H9 (cell line): ENCODE results near the gene UBASH3A. TPM values are rescaled to one million over a fixed set of nuclear protein-coding genes. Genes with fewer than 3 reads are reported as not detected.
A peak's percentile ranks its signal among the peaks of the same experiment; 100 is the strongest.

Experiments used
- DNase-seq: peaks from one replicate; pipeline ENCODE4 v3.0.0-alpha.2; 2017
- H2AFZ ChIP-seq: one replicate; pipeline ENCODE4 v1.6.1; 2013; ENCODE audit warnings: mild to moderate bottlenecking, low read length, control low read depth, moderate library complexity
- H2AK5ac ChIP-seq: 2 replicates; pipeline ENCODE4 v1.6.1; 2013; ENCODE audit warnings: low read length, control low read depth, mixed read lengths; ENCODE audit not compliant: insufficient read length
- H2BK120ac ChIP-seq: one replicate; pipeline ENCODE4 v1.6.1; 2013; ENCODE audit warnings: low read depth, mild to moderate bottlenecking, low read length, control low read depth, inconsistent platforms; ENCODE audit not compliant: poor library complexity, severe bottlenecking
- H2BK12ac ChIP-seq: 2 replicates; pipeline ENCODE4 v1.6.1; 2013; ENCODE audit warnings: low read length, control low read depth, mixed read lengths, low read depth; ENCODE audit not compliant: insufficient read length
- H2BK15ac ChIP-seq: 2 replicates; pipeline ENCODE4 v1.6.1; 2013; ENCODE audit warnings: low read depth, low read length, control low read depth
- H2BK20ac ChIP-seq: one replicate; pipeline ENCODE4 v1.6.1; 2013; ENCODE audit warnings: low read depth, mild to moderate bottlenecking, low read length, control low read depth, inconsistent platforms; ENCODE audit not compliant: poor library complexity, severe bottlenecking
- H2BK5ac ChIP-seq: 2 replicates; pipeline ENCODE4 v1.6.1; 2013; ENCODE audit warnings: low read length, control low read depth, mixed read lengths; ENCODE audit not compliant: insufficient read length
- H3K14ac ChIP-seq: 2 replicates; pipeline ENCODE4 v1.6.1; 2013; ENCODE audit warnings: low read length, control low read depth; ENCODE audit not compliant: insufficient read depth
- H3K18ac ChIP-seq: 2 replicates; pipeline ENCODE4 v1.6.1; 2013; ENCODE audit warnings: low read depth, mild to moderate bottlenecking, mixed read lengths, low read length, control low read depth; ENCODE audit not compliant: insufficient read length
- H3K23ac ChIP-seq: 2 replicates; pipeline ENCODE4 v1.6.1; 2013; ENCODE audit warnings: low read length, control low read depth, mixed read lengths, low read depth; ENCODE audit not compliant: insufficient read length
- H3K23me2 ChIP-seq: 2 replicates; pipeline ENCODE4 v1.6.1; 2013; ENCODE audit warnings: low read depth, mild to moderate bottlenecking, mixed read lengths, low read length, control low read depth; ENCODE audit not compliant: insufficient read length, poor library complexity, severe bottlenecking
- H3K27ac ChIP-seq: 2 replicates; pipeline ENCODE4 v1.5.1; 2013; ENCODE audit warnings: low read length, control low read depth, mixed read lengths, low read depth; ENCODE audit not compliant: insufficient read length
- H3K27me3 ChIP-seq: 2 replicates; pipeline ENCODE4 v1.6.1; 2013; ENCODE audit warnings: low read length, control low read depth, inconsistent platforms; ENCODE audit not compliant: insufficient read depth
- H3K4ac ChIP-seq: 2 replicates; pipeline ENCODE4 v1.6.1; 2013; ENCODE audit warnings: low read depth, mild to moderate bottlenecking, control low read depth, inconsistent platforms, low read length, moderate library complexity
- H3K4me1 ChIP-seq: 2 replicates; pipeline ENCODE4 v1.6.1; 2013; ENCODE audit warnings: low read length, control low read depth, inconsistent platforms; ENCODE audit not compliant: insufficient read depth
- H3K4me2 ChIP-seq: 2 replicates; pipeline ENCODE4 v1.6.1; 2013; ENCODE audit warnings: low read length, control low read depth, mixed read lengths; ENCODE audit not compliant: insufficient read length, insufficient read depth
- H3K56ac ChIP-seq: 2 replicates; pipeline ENCODE4 v1.6.1; 2013; ENCODE audit warnings: low read depth, mild to moderate bottlenecking, mixed read lengths, low read length, control low read depth; ENCODE audit not compliant: insufficient read length
- H3K79me1 ChIP-seq: 2 replicates; pipeline ENCODE4 v1.6.1; 2013; ENCODE audit warnings: low read depth, mild to moderate bottlenecking, moderate library complexity, low read length, control low read depth, inconsistent platforms; ENCODE audit not compliant: insufficient read depth, poor library complexity, severe bottlenecking
- H3K79me2 ChIP-seq: 2 replicates; pipeline ENCODE4 v1.6.1; 2013; ENCODE audit warnings: low read length, control low read depth, inconsistent platforms; ENCODE audit not compliant: insufficient read depth
- H3K9ac ChIP-seq: 2 replicates; pipeline ENCODE4 v1.6.1; 2013; ENCODE audit warnings: low read length, control low read depth, mixed read lengths; ENCODE audit not compliant: insufficient read length; ENCODE audit errors: extremely low read depth
- H3K9me3 ChIP-seq: one replicate; pipeline ENCODE4 v1.6.1; 2013; ENCODE audit warnings: low read depth, low read length, inconsistent platforms; ENCODE audit not compliant: control insufficient read depth
- H3T11ph ChIP-seq: one replicate; pipeline ENCODE4 v1.6.1; 2013; ENCODE audit warnings: mild to moderate bottlenecking, low read length, control low read depth, inconsistent platforms
- H4K20me1 ChIP-seq: one replicate; pipeline ENCODE4 v1.6.1; 2013; ENCODE audit not compliant: control insufficient read depth, insufficient read length, insufficient read depth
- H4K5ac ChIP-seq: 2 replicates; pipeline ENCODE4 v1.6.1; 2013; ENCODE audit warnings: low read depth, mild to moderate bottlenecking, mixed read lengths, low read length, control low read depth; ENCODE audit not compliant: insufficient read length
- H4K8ac ChIP-seq: replicated peaks from 2 replicates; pipeline ENCODE4 v1.6.1; 2013; ENCODE audit warnings: low read length, control low read depth, mixed read lengths, low read depth; ENCODE audit not compliant: insufficient read length
- H4K91ac ChIP-seq: 2 replicates; pipeline ENCODE4 v1.6.1; 2013; ENCODE audit warnings: low read depth, mild to moderate bottlenecking, moderate library complexity, mixed read lengths, low read length, control low read depth; ENCODE audit not compliant: insufficient read length
- H3K27ac Mint-ChIP-seq, 3 experiments: 2 replicates in 2 of 3; 3 replicates in 1 of 3; pipeline ENCODE4 v1.8.0; 2020 to 2021; ENCODE audit warnings: mixed read lengths in 3 of 3, mild to moderate bottlenecking in 1 of 3, moderate library complexity in 1 of 3
- H3K27me3 Mint-ChIP-seq: 2 replicates; pipeline ENCODE4 v1.8.0; 2021; ENCODE audit warnings: low read depth, mild to moderate bottlenecking, moderate library complexity, mixed read lengths
- H3K36me3 Mint-ChIP-seq, 3 experiments: 2 replicates in 2 of 3; 3 replicates in 1 of 3; pipeline ENCODE4 v1.8.0; 2020 to 2021; ENCODE audit warnings: low read depth in 3 of 3, mixed read lengths in 3 of 3; ENCODE audit not compliant: insufficient read depth in 1 of 3
- H3K4me1 Mint-ChIP-seq, 2 experiments: 2 replicates each; pipeline ENCODE4 v1.8.0; 2020; ENCODE audit warnings: mixed read lengths in 2 of 2
- H3K4me3 Mint-ChIP-seq, 2 experiments: 2 replicates in 1 of 2; 3 replicates in 1 of 2; pipeline ENCODE4 v1.8.0; 2020 to 2021; ENCODE audit warnings: mild to moderate bottlenecking in 2 of 2, mixed read lengths in 2 of 2, moderate library complexity in 1 of 2
- H3K9me3 Mint-ChIP-seq, 2 experiments: 2 replicates in 1 of 2; 3 replicates in 1 of 2; pipeline ENCODE4 v1.8.0; 2020; ENCODE audit warnings: mild to moderate bottlenecking in 2 of 2, mixed read lengths in 2 of 2, moderate library complexity in 1 of 2
- CTCF ChIP-seq: fragments of 200-600 bp; sonication (generic); conservative IDR thresholded peaks from 3 replicates; pipeline ENCODE4 v1.8.0; 2021; ENCODE audit warnings: antibody characterized with exemption, mild to moderate bottlenecking
- WGBS: extraction: QIAGEN DNeasy Blood & Tissue Kit; methylation state at CpG from one replicate; pipeline ENCODE4 v1.1.7; 2013; ENCODE audit warnings: missing lambda C conversion rate, low lambda C conversion rate, mixed read lengths; ENCODE audit not compliant: insufficient read length; ENCODE audit errors: extremely low coverage; 5-methylcytosine and 5-hydroxymethylcytosine counted together
- total RNA-seq: library from RNA; stranded (reverse); gene quantifications from 2 replicates; pipeline ENCODE4 v1.2.1, GENCODE V29; 2021

UBASH3A gene
- total RNA-seq, 1 experiment from 2014 or later = not detected

- no peak overlapping the region for H4K91ac ChIP-seq
- Mint-ChIP-seq H3K9me3 (peaks cover 9% of the 10 kb centered on the region in 2 experiments), H3K27me3 (peaks cover 5% of the 10 kb centered on the region), H3K36me3 (peaks cover 0 to 5% (median 4%) of the 10 kb centered on the region in 3 experiments; a peak in 5 of 7 replicates), H3K27ac (peak overlapping the region in 1 of 3 experiments; percentile 77; a peak in 3 of 7 replicates), H3K4me1 (peaks cover 0 to 2% of the 10 kb centered on the region in 2 experiments; a peak in 1 of 4 replicates), H3K4me3 (peak overlapping the region in 1 of 2 experiments; percentile 59; a peak in 1 of 5 replicates)
- no peak overlapping the region for H2BK120ac ChIP-seq
- no peak overlapping the region for H3K56ac ChIP-seq
- no peak overlapping the region for H3K4ac ChIP-seq
- no peak overlapping the region for H2BK20ac ChIP-seq
- no peaks in the 10 kb centered on the region for H3K27me3 ChIP-seq
- no peak overlapping the region for H4K8ac ChIP-seq
- H3K9ac ChIP-seq = no peak overlapping the region
- H3K4me2 ChIP-seq = no peak overlapping the region
- no peak overlapping the region for H3K23ac ChIP-seq
- H2AFZ ChIP-seq = no peak overlapping the region
- no peaks in the 10 kb centered on the region for H4K20me1 ChIP-seq
- no CpG with 5 or more reads among the region's 13 CpGs for WGBS
- no peak overlapping the region for H2BK12ac ChIP-seq
- H3K14ac ChIP-seq = no peak overlapping the region
- no peaks in the 10 kb centered on the region for H3K79me2 ChIP-seq
- H3K18ac ChIP-seq = no peak overlapping the region
- no peaks in the 10 kb centered on the region for H3K79me1 ChIP-seq
- H2AK5ac ChIP-seq = no peak overlapping the region
- no peak for DNase-seq
- H2BK5ac ChIP-seq = no peak overlapping the region
- no peak for TF ChIP-seq CTCF
- no peak overlapping the region for H3T11ph ChIP-seq
- no peaks in the 10 kb centered on the region; the same call in 1 of the 2 replicates for H3K4me1 ChIP-seq
- no peak overlapping the region for H3K27ac ChIP-seq
- H3K9me3 ChIP-seq = no peaks in the 10 kb centered on the region
- no peak overlapping the region for H4K5ac ChIP-seq
- no peaks in the 10 kb centered on the region for H3K23me2 ChIP-seq
- no peak overlapping the region for H2BK15ac ChIP-seq
Observed at GRCh38 chr21:42364304-42364865, 39.3 kb upstream of the UBASH3A start.
